Amygdala (tissue), 56 donors: Measurements from ENCODE around the gene RBM4.

Experiments used
- DNase-seq, 56 donors: peaks; one replicate each; lab custom pipeline; 2025; lab: John Stamatoyannopoulos, UW

Gene RBM4

DNA sequence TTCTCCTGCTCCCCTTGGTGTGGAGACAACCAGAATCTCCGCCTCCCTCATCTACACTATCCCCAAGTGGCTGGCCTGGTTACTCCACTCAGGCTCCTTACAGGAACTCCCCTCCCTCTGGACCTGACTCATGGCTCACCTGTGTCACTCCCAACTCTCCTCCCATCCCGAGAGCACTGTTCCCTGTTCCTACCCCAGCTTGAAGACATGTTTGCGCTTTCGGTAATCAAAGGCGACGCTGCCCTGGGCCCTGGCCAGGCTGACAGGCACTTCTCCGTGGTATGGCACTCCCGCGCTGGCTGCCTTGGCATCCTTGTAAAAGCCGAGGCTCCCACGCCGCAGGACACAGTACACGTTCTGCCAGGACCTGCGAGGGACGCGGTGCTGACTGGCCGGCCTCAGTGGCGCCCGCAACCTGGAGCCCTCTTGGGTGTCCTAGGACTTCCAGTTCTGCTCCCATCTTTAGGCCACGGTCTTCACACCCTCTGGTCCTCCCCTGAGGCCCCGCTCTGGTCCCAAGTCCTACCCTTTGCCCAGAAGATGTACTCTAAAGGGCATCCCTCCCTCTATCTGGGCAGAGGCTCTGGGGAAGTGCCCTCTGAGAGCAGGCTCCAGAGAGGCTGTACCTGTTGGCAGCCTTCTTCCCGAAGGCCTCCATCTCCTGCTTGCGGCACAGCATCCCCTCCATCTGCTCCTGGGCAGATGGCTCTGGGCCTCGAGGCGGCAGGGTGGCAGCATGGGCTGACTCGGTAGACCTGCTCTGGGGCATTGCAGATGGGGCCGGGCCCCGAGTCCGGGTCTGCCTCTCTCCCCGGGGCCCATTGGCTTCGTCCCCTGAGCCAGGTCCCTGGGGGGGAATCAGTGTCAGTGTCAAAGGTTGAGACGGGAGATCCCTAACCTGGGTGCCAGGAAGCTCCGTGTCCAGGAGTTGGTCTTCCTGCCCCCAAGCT, 48.6 kb downstream of the RBM4 start:
- DNase-seq: no peak

DNA sequence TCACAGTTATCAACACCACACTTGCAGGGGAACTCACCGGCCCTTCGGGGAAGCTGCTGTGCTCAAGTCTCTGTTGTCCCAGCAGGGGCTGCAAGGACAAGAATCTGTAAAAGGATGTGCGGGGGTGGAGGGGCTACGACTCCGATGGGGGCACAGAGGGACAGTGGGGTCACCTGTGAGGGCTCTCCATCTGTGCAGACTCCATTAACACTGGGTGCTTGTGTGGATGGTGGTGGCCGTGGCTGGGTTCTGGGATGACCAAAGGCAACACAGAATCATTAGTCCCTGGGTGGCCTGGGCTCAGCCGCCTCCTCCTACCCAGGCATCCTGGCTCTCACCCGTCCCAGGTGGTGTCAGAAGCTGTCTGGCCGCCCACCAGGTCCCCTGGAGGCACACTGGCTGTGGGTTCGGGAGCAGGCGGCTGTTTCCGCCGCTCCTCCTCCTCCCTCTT, 49.4 kb downstream of the RBM4 start:
- no peak for DNase-seq

GRCh38 chr11:66688561-66689534, 50.3 kb downstream of the RBM4 start:
- DNase-seq: no peak

- no peak for DNase-seq
Observed at GRCh38 chr11:66689661-66690590, 51.4 kb downstream of the RBM4 start.

DNA sequence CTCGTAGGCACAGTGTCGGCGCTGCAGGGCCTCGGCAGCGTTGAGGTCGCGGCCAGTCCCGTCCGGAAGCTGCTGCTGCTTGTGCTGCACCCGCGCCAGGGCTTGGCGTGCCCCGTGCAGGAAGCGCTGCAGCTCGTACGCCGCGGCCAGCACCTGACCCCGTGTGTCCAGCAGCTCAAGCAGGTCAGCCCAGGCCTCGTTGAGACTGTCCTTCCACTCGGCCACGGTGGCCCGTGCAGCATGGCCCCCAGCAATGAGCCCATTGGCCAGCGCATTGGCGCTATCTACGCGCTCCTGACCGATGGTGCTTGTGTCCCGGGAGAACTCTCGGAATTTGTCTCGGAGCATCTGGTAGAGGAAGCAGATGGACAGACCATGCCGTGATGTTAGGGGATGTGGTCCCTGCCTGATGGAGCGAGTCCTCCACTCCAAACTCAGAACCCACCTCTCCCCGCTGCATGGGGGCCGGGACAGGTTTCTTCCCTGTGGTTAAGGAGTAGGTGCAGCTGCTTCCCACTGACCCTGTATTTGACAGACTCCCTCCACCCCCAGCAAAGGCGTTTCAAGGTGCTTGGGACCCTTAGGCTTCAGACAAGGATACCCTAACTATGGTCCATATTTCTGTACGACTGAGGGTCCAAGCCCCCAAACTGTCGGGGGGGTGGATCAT, 52.9 kb downstream of the RBM4 start:
- no peak for DNase-seq

DNA sequence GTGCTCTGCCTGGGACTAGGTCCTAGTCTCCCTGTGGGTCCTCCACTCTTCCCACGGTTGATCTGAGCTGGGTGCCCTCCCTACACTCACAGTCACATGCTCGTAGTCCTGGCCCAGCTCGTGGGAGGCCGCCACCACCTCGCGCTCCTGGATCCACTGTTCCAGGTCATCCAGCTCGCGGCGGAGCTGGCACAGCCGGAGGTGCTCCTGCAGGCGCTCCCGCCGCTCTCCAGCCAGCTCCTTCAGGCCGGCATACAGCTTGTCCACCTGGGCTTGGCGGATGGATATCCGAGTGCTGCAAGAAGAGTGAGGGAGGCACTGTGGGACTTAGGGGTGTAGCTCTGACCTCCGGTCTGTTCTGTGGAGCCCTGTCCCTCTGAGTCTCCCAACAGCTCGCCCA, 53.9 kb downstream of the RBM4 start:
- no peak for DNase-seq

DNA sequence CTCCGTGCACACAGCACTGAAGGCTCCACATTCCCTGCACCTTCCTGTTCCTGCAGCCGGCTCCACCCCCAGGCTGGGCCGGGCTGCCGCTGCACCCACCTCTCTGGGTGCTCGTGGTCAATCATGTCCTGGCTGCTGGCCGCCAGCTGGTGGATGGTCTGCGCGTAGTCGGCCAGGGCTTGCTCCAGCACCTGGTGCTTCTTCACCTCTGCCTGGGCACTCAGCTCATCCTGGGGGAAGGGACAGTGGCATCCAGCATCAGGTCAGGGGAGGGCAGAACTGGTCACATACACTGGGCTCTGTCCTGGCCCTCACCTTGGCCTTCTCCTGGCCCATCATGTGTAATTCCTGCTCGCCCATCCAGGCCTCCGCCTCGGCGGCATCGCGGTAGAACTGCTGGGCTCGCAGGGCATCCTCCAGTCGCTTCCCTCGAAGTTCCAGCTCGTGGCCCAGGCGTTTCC, 54.4 kb downstream of the RBM4 start:
- DNase-seq: no peak

DNA sequence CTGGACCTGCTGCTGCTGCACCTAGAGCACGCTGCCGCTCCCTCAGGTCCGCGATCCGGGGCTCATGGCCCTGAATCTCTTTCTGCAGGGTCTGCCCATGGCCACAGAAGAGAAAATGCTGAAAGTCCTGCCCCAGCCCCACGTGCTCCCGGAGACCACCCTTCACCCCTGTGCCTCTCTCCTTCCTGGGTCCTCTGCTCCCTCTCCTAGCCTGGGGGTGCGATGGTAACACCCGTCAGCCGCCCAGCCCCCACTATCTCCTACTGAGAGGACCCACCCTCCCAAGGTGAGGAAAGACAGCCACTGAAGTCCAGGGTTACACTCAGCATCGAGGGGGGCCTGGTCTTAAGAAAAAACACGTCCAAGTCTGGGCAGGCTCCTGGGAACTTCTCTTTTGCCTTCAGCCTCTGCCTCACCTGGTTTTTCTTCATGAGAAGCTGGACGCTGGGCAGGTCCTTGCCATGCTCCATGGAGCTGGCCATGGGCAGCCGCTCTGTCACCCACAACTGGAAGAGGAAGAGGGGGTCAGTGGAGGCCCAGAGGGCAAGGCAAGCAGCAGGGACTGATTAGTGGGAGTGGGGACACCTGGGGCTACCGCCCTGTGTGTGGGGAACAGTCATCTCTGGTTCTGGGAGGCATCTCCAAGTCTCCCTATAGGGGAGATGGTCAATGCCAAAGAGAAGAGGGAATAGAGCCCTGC, 55.0 kb downstream of the RBM4 start:
- no peak for DNase-seq

DNA sequence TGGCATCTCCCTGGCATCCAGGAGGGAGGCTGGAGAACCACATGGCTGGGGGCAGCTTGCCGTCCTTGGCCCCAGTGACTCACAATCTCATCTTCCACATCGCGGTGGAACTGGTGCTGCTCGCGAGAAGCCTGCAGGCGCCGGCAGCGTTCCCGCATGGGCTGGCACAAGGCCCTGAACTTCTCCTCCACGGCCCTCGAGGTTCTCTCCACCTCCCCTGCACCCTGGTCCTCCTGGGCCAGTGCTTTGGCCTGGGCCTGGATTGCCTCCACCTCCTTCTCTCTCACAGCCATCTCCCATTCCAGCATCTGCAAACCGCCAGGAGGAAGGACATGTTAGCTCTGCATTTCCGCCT, 55.5 kb downstream of the RBM4 start:
- DNase-seq: no peak

DNA sequence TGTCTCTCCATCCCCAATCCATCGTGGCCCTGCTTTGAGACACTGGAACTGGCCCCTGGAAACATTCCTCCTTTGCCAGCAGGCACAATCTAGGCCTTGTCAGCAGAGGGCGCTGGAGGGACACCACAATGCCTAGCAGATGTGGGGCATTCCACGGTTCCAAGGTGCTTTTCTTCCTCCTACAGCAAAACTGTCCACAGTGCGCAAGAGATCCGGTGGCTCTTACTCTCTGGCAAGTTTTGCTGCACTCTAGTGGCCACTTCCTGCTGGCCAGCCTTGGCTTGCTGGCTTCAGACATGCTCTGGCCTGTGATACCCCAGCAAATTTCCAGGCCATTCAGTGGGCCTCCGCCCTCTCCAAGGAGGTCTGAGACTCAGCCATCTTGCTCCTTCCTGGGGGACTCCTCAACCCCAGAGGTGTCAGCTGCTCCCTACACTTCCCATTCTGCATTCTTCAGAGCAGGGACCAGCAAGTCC, 56.3 kb downstream of the RBM4 start:
- peak in 54 of 56 donors; percentile 10 to 89 (median 64) for DNase-seq
